Measurements from ENCODE around the gene TXNL1. TPM values are rescaled to one million over a fixed set of nuclear protein-coding genes. Genes with fewer than 3 reads are reported as not detected.

Gene TXNL1
- total RNA-seq, 1 donor from 2014 or later = 77.0 TPM

DNA sequence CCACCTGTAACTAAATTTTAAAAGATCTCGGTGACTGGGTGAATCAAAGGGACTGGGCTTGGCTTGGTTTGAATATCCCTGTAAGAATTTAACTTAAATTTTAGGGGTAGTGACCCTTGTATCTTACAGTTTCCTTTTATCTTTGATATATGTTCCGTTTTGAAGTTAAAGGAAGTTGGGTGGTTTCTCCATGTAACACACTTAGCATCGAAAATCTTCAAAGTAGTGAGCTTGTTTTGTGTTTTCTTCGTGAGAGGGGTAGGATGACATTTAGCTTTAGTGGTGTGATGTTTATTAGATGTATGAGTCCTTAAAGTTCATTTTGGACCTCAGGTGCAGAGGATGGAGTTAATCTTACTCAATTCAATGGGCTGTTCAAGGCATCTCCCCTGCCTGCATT is 14.4 kb upstream of the TXNL1 start:
- no peak overlapping the region for H3K4me2 ChIP-seq (ENCODE audit: low read length)
- H3K27ac ChIP-seq (ENCODE audit: low read depth, low read length) = no peak overlapping the region
- peaks cover 60% of the 10 kb centered on the region for H3K79me2 ChIP-seq (ENCODE audit: insufficient read depth, low read length)
- TF ChIP-seq, protein P1, sequence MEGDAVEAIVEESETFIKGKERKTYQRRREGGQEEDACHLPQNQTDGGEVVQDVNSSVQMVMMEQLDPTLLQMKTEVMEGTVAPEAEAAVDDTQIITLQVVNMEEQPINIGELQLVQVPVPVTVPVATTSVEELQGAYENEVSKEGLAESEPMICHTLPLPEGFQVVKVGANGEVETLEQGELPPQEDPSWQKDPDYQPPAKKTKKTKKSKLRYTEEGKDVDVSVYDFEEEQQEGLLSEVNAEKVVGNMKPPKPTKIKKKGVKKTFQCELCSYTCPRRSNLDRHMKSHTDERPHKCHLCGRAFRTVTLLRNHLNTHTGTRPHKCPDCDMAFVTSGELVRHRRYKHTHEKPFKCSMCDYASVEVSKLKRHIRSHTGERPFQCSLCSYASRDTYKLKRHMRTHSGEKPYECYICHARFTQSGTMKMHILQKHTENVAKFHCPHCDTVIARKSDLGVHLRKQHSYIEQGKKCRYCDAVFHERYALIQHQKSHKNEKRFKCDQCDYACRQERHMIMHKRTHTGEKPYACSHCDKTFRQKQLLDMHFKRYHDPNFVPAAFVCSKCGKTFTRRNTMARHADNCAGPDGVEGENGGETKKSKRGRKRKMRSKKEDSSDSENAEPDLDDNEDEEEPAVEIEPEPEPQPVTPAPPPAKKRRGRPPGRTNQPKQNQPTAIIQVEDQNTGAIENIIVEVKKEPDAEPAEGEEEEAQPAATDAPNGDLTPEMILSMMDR (IDR thresholded peaks at IDR 0.05; ENCODE audit: insufficient read depth, low read depth, low read length) = no peak
- no peak for TF ChIP-seq EZH2 (IDR thresholded peaks at IDR 0.05; ENCODE audit: insufficient read depth, low read length)
- H3K9ac ChIP-seq (ENCODE audit: low read length) = no peak overlapping the region
- Mint-ChIP-seq H3K27me3 (ENCODE audit: low read depth, unreplicated experiment) (no peaks in the 10 kb centered on the region), H3K4me3 (ENCODE audit: unreplicated experiment) (peak overlapping the region; percentile 9), H3K27ac (ENCODE audit: unreplicated experiment) (no peak overlapping the region), H3K9me3 (ENCODE audit: unreplicated experiment) (peaks cover 2% of the 10 kb centered on the region), H3K36me3 (ENCODE audit: low read depth, unreplicated experiment) (no peaks in the 10 kb centered on the region), H3K4me1 (ENCODE audit: low read depth, unreplicated experiment) (peaks cover 2% of the 10 kb centered on the region)
- no peaks in the 10 kb centered on the region for H3K9me3 ChIP-seq (ENCODE audit: insufficient read depth, low read depth, low read length)
- H3K4me3 ChIP-seq (ENCODE audit: insufficient read depth, low read depth, low read length) = no peak overlapping the region
- no peak overlapping the region for H2AFZ ChIP-seq (ENCODE audit: low read depth, low read length)
- DNase-seq (ENCODE audit: low read depth) (no peak), FAIRE-seq (no peak)
- no peaks in the 10 kb centered on the region for H3K27me3 ChIP-seq (ENCODE audit: insufficient read depth, low read length)
- peaks cover 3% of the 10 kb centered on the region for H4K20me1 ChIP-seq (ENCODE audit: insufficient read depth, low read length)
- peaks cover 5% of the 10 kb centered on the region for H3K4me1 ChIP-seq (ENCODE audit: insufficient read depth, low read length)
- no peaks in the 10 kb centered on the region for H3K36me3 ChIP-seq (ENCODE audit: insufficient read depth, low read length)

- H3K4me1 ChIP-seq (ENCODE audit: insufficient read depth, low read length) = peaks cover 5% of the 10 kb centered on the region
- peak overlapping the region; percentile 94 for H3K4me3 ChIP-seq (ENCODE audit: insufficient read depth, low read depth, low read length)
- H3K4me2 ChIP-seq (ENCODE audit: low read length) = peak overlapping the region; percentile 94
- H3K79me2 ChIP-seq (ENCODE audit: insufficient read depth, low read length) = peaks cover 50% of the 10 kb centered on the region
- peaks cover 2% of the 10 kb centered on the region for H3K4me1 Mint-ChIP-seq (ENCODE audit: low read depth, unreplicated experiment)
- DNase-seq (ENCODE audit: low read depth) (no peak), FAIRE-seq (no peak)
- H2AFZ ChIP-seq (ENCODE audit: low read depth, low read length) = peak overlapping the region; percentile 94
- H3K27me3 Mint-ChIP-seq (ENCODE audit: low read depth, unreplicated experiment) = no peaks in the 10 kb centered on the region
- H3K9me3 ChIP-seq (ENCODE audit: insufficient read depth, low read depth, low read length) = no peaks in the 10 kb centered on the region
- H3K36me3 Mint-ChIP-seq (ENCODE audit: low read depth, unreplicated experiment) = no peaks in the 10 kb centered on the region
- H3K4me3 Mint-ChIP-seq (ENCODE audit: unreplicated experiment) = peak overlapping the region; percentile 95
- peak overlapping the region; percentile 88 for H3K9ac ChIP-seq (ENCODE audit: low read length)
- H3K27ac Mint-ChIP-seq (ENCODE audit: unreplicated experiment) = no peak overlapping the region
- H3K27ac ChIP-seq (ENCODE audit: low read depth, low read length) = peak overlapping the region; percentile 65
- no peaks in the 10 kb centered on the region for H3K27me3 ChIP-seq (ENCODE audit: insufficient read depth, low read length)
- peaks cover 2% of the 10 kb centered on the region for H3K9me3 Mint-ChIP-seq (ENCODE audit: unreplicated experiment)
- H3K36me3 ChIP-seq (ENCODE audit: insufficient read depth, low read length) = no peaks in the 10 kb centered on the region
- TF ChIP-seq, protein P1 (IDR thresholded peaks at IDR 0.05; ENCODE audit: insufficient read depth, low read depth, low read length) = no peak
- TF ChIP-seq EZH2 (IDR thresholded peaks at IDR 0.05; ENCODE audit: insufficient read depth, low read length) = no peak
- peaks cover 3% of the 10 kb centered on the region for H4K20me1 ChIP-seq (ENCODE audit: insufficient read depth, low read length)
Observed at GRCh38 chr18:56651771-56652092, 13.3 kb upstream of the TXNL1 start.

GRCh38 chr18:56650944-56651770 is 12.8 kb upstream of the TXNL1 start, which contains the start of gene WDR7:
TSS of gene WDR7 (plus strand) at chr18:56651359. CDS start at chr18:56672516, 21,157 bp downstream.
- Mint-ChIP-seq H3K36me3 (ENCODE audit: low read depth, unreplicated experiment) (no peaks in the 10 kb centered on the region), H3K27me3 (ENCODE audit: low read depth, unreplicated experiment) (no peaks in the 10 kb centered on the region), H3K4me1 (ENCODE audit: low read depth, unreplicated experiment) (peaks cover 2% of the 10 kb centered on the region), H3K9me3 (ENCODE audit: unreplicated experiment) (peaks cover 2% of the 10 kb centered on the region), H3K27ac (ENCODE audit: unreplicated experiment) (peak within 1 kb of the TSS; percentile 23), H3K4me3 (ENCODE audit: unreplicated experiment) (peak within 1 kb of the TSS; percentile 95)
- Histone ChIP-seq H3K4me2 (ENCODE audit: low read length) (peak within 1 kb of the TSS; percentile 94), H3K9ac (ENCODE audit: low read length) (peak within 1 kb of the TSS; percentile 88), H3K9me3 (ENCODE audit: insufficient read depth, low read depth, low read length) (no peaks in the 10 kb centered on the region), H3K27ac (ENCODE audit: low read depth, low read length) (peak within 1 kb of the TSS; percentile 65), H3K79me2 (ENCODE audit: insufficient read depth, low read length) (peaks cover 46% of the 10 kb centered on the region), H3K36me3 (ENCODE audit: insufficient read depth, low read length) (no peaks in the 10 kb centered on the region), H2AFZ (ENCODE audit: low read depth, low read length) (peak within 1 kb of the TSS; percentile 94), H3K27me3 (ENCODE audit: insufficient read depth, low read length) (no peaks in the 10 kb centered on the region), H3K4me3 (ENCODE audit: insufficient read depth, low read depth, low read length) (peak within 1 kb of the TSS; percentile 94), H4K20me1 (ENCODE audit: insufficient read depth, low read length) (peaks cover 3% of the 10 kb centered on the region), H3K4me1 (ENCODE audit: insufficient read depth, low read length) (peaks cover 5% of the 10 kb centered on the region)
- FAIRE-seq (peak; percentile 97), DNase-seq (ENCODE audit: low read depth) (peak; percentile 99)
- no peak for TF ChIP-seq EZH2 (IDR thresholded peaks at IDR 0.05; ENCODE audit: insufficient read depth, low read length)
- TF ChIP-seq, protein P1 (IDR thresholded peaks at IDR 0.05; ENCODE audit: insufficient read depth, low read depth, low read length) = no peak

Measured in astrocyte (in vitro differentiated cells and primary cell).